NCI-H1930 (cell line): ENCODE results near the gene OXNAD1.

ENCODE experiments used
- DNase-seq, 2 experiments: peaks; one replicate each; lab custom pipeline; 2025; lab: John Stamatoyannopoulos, UW

The OXNAD1 gene

GRCh38 chr3:16264708-16265454 is at the start of gene OXNAD1, which contains the start of gene DPH3:
Gene OXNAD1 (plus strand): TSS chr3:16265212. CDS start chr3:16270953, 5,741 bp downstream.
Gene DPH3 (minus strand): TSS chr3:16264943. CDS start chr3:16264876, 67 bp downstream.
- peak; percentile 93 to 95 for DNase-seq

- DNase-seq = no peak
Measured at GRCh38 chr3:16216373-16216935, 48.6 kb upstream of the OXNAD1 start.

- no peak for DNase-seq
Measured at GRCh38 chr3:16219777-16220176, 45.2 kb upstream of the OXNAD1 start.

- no peak for DNase-seq
Measured at GRCh38 chr3:16221990-16222389, 43.0 kb upstream of the OXNAD1 start.

GRCh38 chr3:16222547-16222946 is 42.5 kb upstream of the OXNAD1 start:
- no peak for DNase-seq

GRCh38 chr3:16224325-16224724 is 40.7 kb upstream of the OXNAD1 start:
- DNase-seq = no peak

- no peak for DNase-seq
Measured at GRCh38 chr3:16227566-16227965, 37.4 kb upstream of the OXNAD1 start.

GRCh38 chr3:16229681-16230080 is 35.3 kb upstream of the OXNAD1 start:
- DNase-seq = no peak

GRCh38 chr3:16231983-16232382 is 33.0 kb upstream of the OXNAD1 start:
- DNase-seq = no peak

GRCh38 chr3:16233806-16234205 is 31.2 kb upstream of the OXNAD1 start:
- no peak for DNase-seq

- DNase-seq = no peak
Measured at GRCh38 chr3:16234281-16234680, 30.7 kb upstream of the OXNAD1 start.

GRCh38 chr3:16236030-16236639 is 28.9 kb upstream of the OXNAD1 start:
- no peak for DNase-seq

GRCh38 chr3:16236856-16237393 is 28.1 kb upstream of the OXNAD1 start:
- no peak for DNase-seq

GRCh38 chr3:16239086-16239770 is 25.8 kb upstream of the OXNAD1 start:
- DNase-seq = no peak

- DNase-seq = no peak
Measured at GRCh38 chr3:16239780-16240179, 25.2 kb upstream of the OXNAD1 start.

- DNase-seq = no peak
Measured at GRCh38 chr3:16240229-16241023, 24.6 kb upstream of the OXNAD1 start.

GRCh38 chr3:16241225-16241624 is 23.8 kb upstream of the OXNAD1 start:
- DNase-seq = no peak

- no peak for DNase-seq
Measured at GRCh38 chr3:16242177-16242576, 22.8 kb upstream of the OXNAD1 start.

- no peak for DNase-seq
Measured at GRCh38 chr3:16243706-16244490, 21.1 kb upstream of the OXNAD1 start.

GRCh38 chr3:16245609-16246008 is 19.4 kb upstream of the OXNAD1 start:
- no peak for DNase-seq
